Activated CD4-positive, alpha-beta memory T cell treated with anti-CD3 and anti-CD28 coated beads for 36 hours (primary cell): ENCODE measurements around the gene RBM45. TPM values are rescaled to one million over a fixed set of nuclear protein-coding genes. Genes with fewer than 3 reads are reported as not detected.

Experiments used
- CTCF ChIA-PET: fragments of 350-600 bp; sonication (Branson Sonifier 250); formaldehyde crosslinking; loops from one replicate; lab custom pipeline; 2021; ENCODE audit warnings: antibody characterized with exemption, inconsistent platforms; lab: Charles Lee
- POLR2A ChIA-PET: fragments of 350-600 bp; sonication (Branson Sonifier 250); formaldehyde crosslinking; loops from one replicate; lab custom pipeline; 2021; ENCODE audit warnings: antibody characterized with exemption; lab: Charles Lee
- DNase-seq: peaks from one replicate; pipeline ENCODE4 v3.0.0-alpha.2; 2020
- H3K27ac Mint-ChIP-seq: one replicate; pipeline ENCODE4 v1.8.0; 2021; ENCODE audit warnings: mixed read lengths
- H3K27me3 Mint-ChIP-seq: one replicate; pipeline ENCODE4 v1.8.0; 2021; ENCODE audit warnings: mixed read lengths
- H3K36me3 Mint-ChIP-seq: one replicate; pipeline ENCODE4 v1.8.0; 2021; ENCODE audit warnings: mixed read lengths
- H3K4me1 Mint-ChIP-seq: one replicate; pipeline ENCODE4 v1.8.0; 2021; ENCODE audit warnings: low read depth, mixed read lengths
- H3K4me3 Mint-ChIP-seq: one replicate; pipeline ENCODE4 v1.8.0; 2021; ENCODE audit warnings: mild to moderate bottlenecking, mixed read lengths
- H3K9me3 Mint-ChIP-seq: one replicate; pipeline ENCODE4 v1.8.0; 2021; ENCODE audit warnings: mixed read lengths
- intact Hi-C: fragments of 100-400 bp; cut with micrococcal nuclease; formaldehyde crosslinking; loops from one replicate; pipeline ENCODE4 v1.15.1; 2023
- total RNA-seq, 2 experiments: library from RNA; stranded (reverse); gene quantifications; one replicate each; pipeline ENCODE4 v1.2.3, GENCODE V29; 2021

The RBM45 gene
- total RNA-seq, 2 experiments from 2014 or later, result 12.2 to 12.5 TPM

GRCh38 chr2:178111743-178112142, 494 bp upstream of the RBM45 start:
- no peaks in the 10 kb centered on the region for H3K27me3 Mint-ChIP-seq
- H3K4me3 Mint-ChIP-seq, result peak overlapping the region; percentile 95
- ChIA-PET CTCF (interaction anchor here (0.7 to 3.7 kb wide), 26 partner anchors 10 to 803 kb away, joined by 3 to 36 read pairs (median 6); partner anchors contain the start of genes PJVK and PRKRA), POLR2A (interaction anchor here (1.9 kb wide), 1 partner anchor 302 kb away, joined by 7 read pairs; no protein-coding TSS in a partner anchor)
- peaks cover 5% of the 10 kb centered on the region for H3K36me3 Mint-ChIP-seq
- H3K4me1 Mint-ChIP-seq, result peaks cover 36% of the 10 kb centered on the region
- H3K27ac Mint-ChIP-seq, result peak overlapping the region; percentile 6
- no peak for DNase-seq
- intact Hi-C loops, result loop anchor here (1.0 to 10.0 kb wide), 8 partner anchors 83 to 947 kb away; partner anchors contain the start of gene OSBPL6
- H3K9me3 Mint-ChIP-seq, result no peaks in the 10 kb centered on the region

- no peaks in the 10 kb centered on the region for H3K27me3 Mint-ChIP-seq
- H3K9me3 Mint-ChIP-seq, result no peaks in the 10 kb centered on the region
- intact Hi-C loops, result loop anchor here (5.0 to 10.0 kb wide), 3 partner anchors 283 to 950 kb away; no protein-coding TSS in a partner anchor
- H3K4me1 Mint-ChIP-seq, result peaks cover 36% of the 10 kb centered on the region
- no peak overlapping the region for H3K4me3 Mint-ChIP-seq
- ChIA-PET POLR2A (no interaction called here), CTCF (interaction anchor here (3.0 kb wide), 1 partner anchor 18 kb away, joined by 11 read pairs; no protein-coding TSS in a partner anchor)
- peaks cover 9% of the 10 kb centered on the region for H3K36me3 Mint-ChIP-seq
- H3K27ac Mint-ChIP-seq, result peak overlapping the region; percentile 13
- no peak for DNase-seq
These were observed 2.2 kb downstream of the RBM45 start for GRCh38 chr2:178114462-178114861.

- POLR2A ChIA-PET, result no interaction called here
These were observed 3.0 kb downstream of the RBM45 start for GRCh38 chr2:178115271-178115670.

GRCh38 chr2:178117725-178118124, 5.5 kb downstream of the RBM45 start:
- H3K27ac Mint-ChIP-seq, result no peak overlapping the region
- POLR2A ChIA-PET, result no interaction called here
- peaks cover 27% of the 10 kb centered on the region for H3K4me1 Mint-ChIP-seq
- no peaks in the 10 kb centered on the region for H3K9me3 Mint-ChIP-seq
- no peak overlapping the region for H3K4me3 Mint-ChIP-seq
- DNase-seq, result no peak
- intact Hi-C loops, result loop anchor here (10.0 kb wide), 2 partner anchors 797 to 953 kb away; no protein-coding TSS in a partner anchor
- peaks cover 17% of the 10 kb centered on the region for H3K36me3 Mint-ChIP-seq
- CTCF ChIA-PET, result no interaction called here
- no peaks in the 10 kb centered on the region for H3K27me3 Mint-ChIP-seq

More at GRCh38 chr2:178115271-178115670, 3.0 kb downstream of the RBM45 start:
- intact Hi-C loops, result loop anchor here (10.0 kb wide), 2 partner anchors 800 to 950 kb away; no protein-coding TSS in a partner anchor
- CTCF ChIA-PET, result interaction anchor here (1.0 kb wide), 1 partner anchor 12 kb away, joined by 3 read pairs; no protein-coding TSS in a partner anchor
- DNase-seq, result no peak
- Mint-ChIP-seq H3K9me3 (no peaks in the 10 kb centered on the region), H3K27me3 (no peaks in the 10 kb centered on the region), H3K4me1 (peaks cover 35% of the 10 kb centered on the region), H3K36me3 (peaks cover 9% of the 10 kb centered on the region), H3K4me3 (no peak overlapping the region), H3K27ac (no peak overlapping the region)

GRCh38 chr2:178119179-178119922, 7.1 kb downstream of the RBM45 start:
- no peak for DNase-seq
- Mint-ChIP-seq H3K4me1 (peaks cover 14% of the 10 kb centered on the region), H3K9me3 (no peaks in the 10 kb centered on the region), H3K27me3 (no peaks in the 10 kb centered on the region), H3K4me3 (no peak overlapping the region), H3K27ac (no peak overlapping the region), H3K36me3 (peaks cover 26% of the 10 kb centered on the region)
- intact Hi-C loops, result loop anchor here (10.0 kb wide), 2 partner anchors 795 to 955 kb away; no protein-coding TSS in a partner anchor
- ChIA-PET POLR2A (no interaction called here), CTCF (no interaction called here)

- Mint-ChIP-seq H3K4me1 (no peaks in the 10 kb centered on the region), H3K9me3 (no peaks in the 10 kb centered on the region), H3K27ac (no peak overlapping the region), H3K27me3 (no peaks in the 10 kb centered on the region), H3K36me3 (peaks cover 33% of the 10 kb centered on the region), H3K4me3 (no peak overlapping the region)
- ChIA-PET POLR2A (interaction anchor here (1.1 kb wide), 1 partner anchor 10 kb away, joined by 3 read pairs; no protein-coding TSS in a partner anchor), CTCF (interaction anchor here (1.9 kb wide), 1 partner anchor 11 kb away, joined by 14 read pairs; the partner anchor contains the start of gene RBM45)
- intact Hi-C loops, result no loop called here
- no peak for DNase-seq
These were observed 10.9 kb downstream of the RBM45 start for GRCh38 chr2:178123163-178123562.

GRCh38 chr2:178125125-178125524, 12.9 kb downstream of the RBM45 start:
- ChIA-PET POLR2A (no interaction called here), CTCF (interaction anchor here (0.9 kb wide), 1 partner anchor 8 kb away, joined by 3 read pairs; no protein-coding TSS in a partner anchor)
- Mint-ChIP-seq H3K36me3 (peaks cover 36% of the 10 kb centered on the region), H3K4me3 (no peak overlapping the region), H3K27me3 (no peaks in the 10 kb centered on the region), H3K27ac (no peak overlapping the region), H3K9me3 (no peaks in the 10 kb centered on the region), H3K4me1 (no peaks in the 10 kb centered on the region)
- DNase-seq, result no peak
- intact Hi-C loops, result no loop called here

- Mint-ChIP-seq H3K9me3 (no peaks in the 10 kb centered on the region), H3K4me3 (no peak overlapping the region), H3K36me3 (peaks cover 34% of the 10 kb centered on the region), H3K4me1 (no peaks in the 10 kb centered on the region), H3K27me3 (no peaks in the 10 kb centered on the region), H3K27ac (no peak overlapping the region)
- intact Hi-C loops, result no loop called here
- POLR2A ChIA-PET, result no interaction called here
- DNase-seq, result no peak
- CTCF ChIA-PET, result no interaction called here
These were observed 13.6 kb downstream of the RBM45 start for GRCh38 chr2:178125862-178126261.

- intact Hi-C loops, result no loop called here
These were observed 16.8 kb downstream of the RBM45 start for GRCh38 chr2:178128836-178129630.

GRCh38 chr2:178136321-178137025, 24.2 kb downstream of the RBM45 start:
- Mint-ChIP-seq H3K36me3 (peaks cover 10% of the 10 kb centered on the region), H3K4me3 (no peak overlapping the region), H3K27me3 (no peaks in the 10 kb centered on the region), H3K27ac (no peak overlapping the region), H3K9me3 (no peaks in the 10 kb centered on the region), H3K4me1 (no peaks in the 10 kb centered on the region)
- no peak for DNase-seq
- ChIA-PET POLR2A (interaction anchor here (1.1 kb wide), 1 partner anchor 24 kb away, joined by 4 read pairs; the partner anchor contains the start of gene RBM45), CTCF (interaction anchor here (2.5 kb wide), 1 partner anchor 25 kb away, joined by 14 read pairs; the partner anchor contains the start of gene RBM45)
- intact Hi-C loops, result no loop called here

More at GRCh38 chr2:178128836-178129630, 16.8 kb downstream of the RBM45 start:
- Mint-ChIP-seq H3K4me3 (no peak overlapping the region), H3K27ac (no peak overlapping the region), H3K36me3 (peaks cover 24% of the 10 kb centered on the region), H3K27me3 (no peaks in the 10 kb centered on the region), H3K9me3 (no peaks in the 10 kb centered on the region), H3K4me1 (no peaks in the 10 kb centered on the region)
- ChIA-PET POLR2A (no interaction called here), CTCF (interaction anchor here (2.9 kb wide), 1 partner anchor 17 kb away, joined by 13 read pairs; the partner anchor contains the start of gene RBM45)
- DNase-seq, result no peak
